Uterus (tissue), 4 donors: ENCODE data around the gene RAB8A. TPM values are rescaled to one million over a fixed set of nuclear protein-coding genes. Genes with fewer than 3 reads are reported as not detected.

ENCODE experiments used
- DNase-seq, 2 donors: peaks; one replicate each; pipeline ENCODE4 v3.0.0-alpha.2; 2019 to 2020
- H3K27ac ChIP-seq, 2 donors: fragments of 200-600 bp; sonication (generic); 1 replicate in 1 of 2; 2 replicates in 1 of 2; pipeline ENCODE4 v1.5.1; 2016 to 2018
- H3K27me3 ChIP-seq, 2 donors: fragments of 200-600 bp; sonication (generic); one replicate each; pipeline ENCODE4 v1.5.1; 2018 to 2019; ENCODE audit warnings: control low read depth in 1 of 2
- H3K36me3 ChIP-seq, 2 donors: fragments of 200-600 bp; sonication (generic); one replicate each; pipeline ENCODE4 v1.5.1; 2019; ENCODE audit warnings: control low read depth in 1 of 2
- H3K4me1 ChIP-seq, 2 donors: fragments of 200-600 bp; sonication (generic); one replicate each; pipeline ENCODE4 v1.5.1; 2018 to 2019; ENCODE audit warnings: control low read depth in 1 of 2
- H3K4me3 ChIP-seq, 2 donors: fragments of 200-600 bp; sonication (generic); 1 replicate in 1 of 2; 2 replicates in 1 of 2; pipeline ENCODE4 v1.5.1; 2018 to 2019; ENCODE audit warnings: mild to moderate bottlenecking in 1 of 2
- H3K9me3 ChIP-seq, 2 donors: fragments of 200-600 bp; sonication (generic); one replicate each; pipeline ENCODE4 v1.5.1; 2019; ENCODE audit warnings: control low read depth in 1 of 2
- CTCF ChIP-seq, 4 experiments: fragments of 200-600 bp in 2 of 4; fragments of 450-650 bp in 2 of 4; sonication (generic) in 2 of 4; IDR thresholded peaks; one replicate each; pipeline ENCODE4 v1.5.1; 2016 to 2019; ENCODE audit warnings: antibody characterized with exemption in 4 of 4, mild to moderate bottlenecking in 2 of 4, moderate library complexity in 1 of 4
- POLR2A ChIP-seq, 2 donors: fragments of 450-650 bp; IDR thresholded peaks; one replicate each; pipeline ENCODE4 v1.6.1; 2016; ENCODE audit warnings: antibody characterized with exemption in 2 of 2, mild to moderate bottlenecking in 1 of 2, moderate library complexity in 1 of 2
- intact Hi-C: fragments of 100-400 bp; cut with DNase I; formaldehyde crosslinking; loops from one replicate; pipeline ENCODE4 v1.15.1; 2023; ENCODE audit warnings: low total_unique reads
- total RNA-seq, 4 donors: library from RNA; depleted of rRNA in 3 of 4; stranded (reverse); fragments of >200 nt in 3 of 4; gene quantifications; one replicate each; pipeline versions ENCODE4 v1.1.0 to v1.2.4, GENCODE V29; 2014 to 2023
- donor health status: DM: yes; HTN: yes; CAD: no.

The RAB8A gene
- total RNA-seq, 4 donors from 2014 or later, result 13.3 to 67.4 (median 40.7) TPM

- H3K4me1 ChIP-seq, result peaks cover 0 to 7% of the 10 kb centered on the region in 2 donors
- intact Hi-C loops, result no loop called here
- H3K9me3 ChIP-seq, result no peaks in the 10 kb centered on the region
- DNase-seq, result no peak
- peak overlapping the region; percentile 100 for H3K27ac ChIP-seq
- no peak for TF ChIP-seq CTCF (IDR thresholded peaks at IDR 0.05)
- TF ChIP-seq POLR2A (IDR thresholded peaks at IDR 0.05), result no peak
- H3K4me3 ChIP-seq, result peak overlapping the region; percentile 97 to 100
- no peaks in the 10 kb centered on the region for H3K27me3 ChIP-seq
- H3K36me3 ChIP-seq, result no peaks in the 10 kb centered on the region
Observed at GRCh38 chr19:16075430-16076153, 36.1 kb upstream of the RAB8A start.

- peak; percentile 87 to 99 for TF ChIP-seq POLR2A (IDR thresholded peaks at IDR 0.05)
- TF ChIP-seq CTCF (IDR thresholded peaks at IDR 0.05), result peak in 2 of 4 experiments; percentile 8 to 35
- Histone ChIP-seq H3K9me3 (no peaks in the 10 kb centered on the region), H3K4me1 (peaks cover 0 to 7% of the 10 kb centered on the region in 2 donors), H3K27ac (peak within 1 kb of the TSS; percentile 100), H3K4me3 (peak within 1 kb of the TSS; percentile 97 to 100), H3K27me3 (no peaks in the 10 kb centered on the region), H3K36me3 (no peaks in the 10 kb centered on the region)
- peak; percentile 96 to 97 for DNase-seq
- intact Hi-C loops, result no loop called here
Observed at GRCh38 chr19:16076154-16076957, 35.3 kb upstream of the RAB8A start, which contains the start of gene TPM4. TPM4 (plus strand) TSS chr19:16076495; CDS start chr19:16076566, 71 bp downstream.

- peak in 1 of 2 donors; percentile 6 for TF ChIP-seq POLR2A (IDR thresholded peaks at IDR 0.05)
- TF ChIP-seq CTCF (IDR thresholded peaks at IDR 0.05), result no peak
- H3K4me3 ChIP-seq, result peak overlapping the region; percentile 97 to 100
- H3K36me3 ChIP-seq, result no peaks in the 10 kb centered on the region
- H3K27me3 ChIP-seq, result no peaks in the 10 kb centered on the region
- no peaks in the 10 kb centered on the region for H3K9me3 ChIP-seq
- intact Hi-C loops, result no loop called here
- DNase-seq, result peak in 1 of 2 donors; percentile 61
- H3K4me1 ChIP-seq, result peaks cover 0 to 7% of the 10 kb centered on the region in 2 donors
- peak overlapping the region; percentile 100 for H3K27ac ChIP-seq
Observed at GRCh38 chr19:16076958-16077611, 34.6 kb upstream of the RAB8A start.

- peak; percentile 62 to 69 for DNase-seq
- intact Hi-C loops, result no loop called here
- H3K4me3 ChIP-seq, result peak overlapping the region; percentile 97 to 100
- no peak for TF ChIP-seq CTCF (IDR thresholded peaks at IDR 0.05)
- no peaks in the 10 kb centered on the region for H3K27me3 ChIP-seq
- H3K4me1 ChIP-seq, result peaks cover 0 to 9% of the 10 kb centered on the region in 2 donors
- no peaks in the 10 kb centered on the region for H3K36me3 ChIP-seq
- peak overlapping the region; percentile 100 for H3K27ac ChIP-seq
- no peaks in the 10 kb centered on the region for H3K9me3 ChIP-seq
Observed at GRCh38 chr19:16077984-16078758, 33.5 kb upstream of the RAB8A start.
